DMS53 treated with DMSO at 0.1 percent for 48 hours (cell line): ENCODE results near the gene OTULIN.

Source experiments
- DNase-seq: peaks from one replicate; lab custom pipeline; 2025; ENCODE audit not compliant: unreplicated experiment; lab: John Stamatoyannopoulos, UW

OTULIN gene

DNA sequence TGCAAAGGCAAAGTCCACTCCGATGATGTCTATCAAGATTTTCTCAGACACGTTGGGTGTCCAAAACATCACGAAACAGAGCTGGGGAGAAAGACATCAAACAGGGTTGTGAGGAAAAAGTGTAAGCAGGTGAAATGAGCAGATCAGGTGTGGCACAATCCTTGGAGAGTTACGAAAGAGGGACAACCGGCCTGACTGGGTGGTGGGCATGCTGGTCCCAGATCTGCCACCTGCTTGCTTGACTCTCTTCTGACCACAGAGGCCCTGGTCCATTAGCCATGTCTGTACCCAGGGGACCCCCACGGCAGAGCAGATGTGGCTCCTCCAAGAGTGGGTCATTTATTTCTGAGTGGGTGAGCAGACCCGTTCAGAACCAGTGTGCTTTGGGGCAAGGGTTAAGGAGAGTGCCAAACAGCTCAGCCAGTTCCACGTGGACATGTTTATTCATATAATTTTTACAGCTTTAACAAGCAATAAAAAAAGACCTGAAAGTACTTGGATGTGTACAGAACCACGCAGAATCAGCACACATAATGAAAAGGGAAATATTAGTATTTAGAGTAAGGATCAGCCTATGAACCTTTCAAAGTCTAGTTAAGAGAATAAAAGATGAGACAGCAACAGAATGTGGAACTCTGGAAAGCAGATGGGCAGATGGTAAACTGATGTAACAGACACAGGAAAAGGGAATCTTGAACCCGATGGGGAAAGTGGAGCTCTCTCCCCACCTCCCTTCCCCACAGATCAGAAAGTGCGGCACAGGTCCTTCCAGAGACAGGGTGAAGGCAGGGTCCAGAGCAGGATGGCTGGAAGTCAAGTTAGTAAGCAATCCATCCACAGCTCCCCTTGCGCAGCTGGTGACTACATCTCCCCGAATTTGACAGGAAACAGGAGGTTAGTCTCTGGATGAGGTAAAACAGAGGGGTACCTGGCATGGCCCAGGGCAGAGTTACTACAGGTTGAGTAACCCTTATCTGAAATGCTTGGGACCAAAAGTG lies 52.5 kb downstream of the OTULIN start:
- no peak for DNase-seq

- no peak for DNase-seq
Observed at GRCh38 chr5:14718778-14719177, 54.3 kb downstream of the OTULIN start.

DNA sequence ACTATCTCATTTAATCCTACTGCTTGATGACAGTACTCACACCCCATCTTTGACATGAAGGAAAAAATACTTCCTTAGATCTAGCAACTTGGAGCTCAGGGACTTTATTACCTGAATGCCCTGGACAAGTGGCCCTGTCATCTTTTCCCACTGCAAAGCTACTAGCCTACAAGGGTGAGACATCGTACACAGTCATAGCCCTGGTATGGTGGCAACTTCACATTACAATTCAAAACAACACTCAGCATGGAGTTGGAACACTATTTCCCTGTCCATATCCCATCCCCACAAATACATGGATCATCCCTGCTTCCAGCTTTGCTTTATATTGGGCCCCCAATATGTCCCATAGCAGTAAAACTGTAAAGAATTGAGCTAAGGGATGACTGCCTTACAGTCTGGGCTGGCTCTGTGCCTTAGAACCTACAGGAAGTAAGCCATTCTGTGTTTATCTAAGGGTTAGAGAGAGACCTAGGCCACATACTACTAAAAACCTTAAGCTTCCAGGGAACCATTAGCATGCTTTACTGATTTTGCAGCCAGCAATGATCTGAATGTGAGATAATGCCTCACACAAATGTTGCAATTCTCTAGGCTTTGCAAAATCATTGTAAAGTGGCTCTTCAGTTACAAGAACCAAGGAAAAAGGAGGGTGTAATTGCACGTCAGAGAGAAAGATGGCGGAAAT lies 55.9 kb downstream of the OTULIN start:
- DNase-seq, result no peak

- DNase-seq, result no peak
Observed at GRCh38 chr5:14721990-14722656, 57.6 kb downstream of the OTULIN start.

DNA sequence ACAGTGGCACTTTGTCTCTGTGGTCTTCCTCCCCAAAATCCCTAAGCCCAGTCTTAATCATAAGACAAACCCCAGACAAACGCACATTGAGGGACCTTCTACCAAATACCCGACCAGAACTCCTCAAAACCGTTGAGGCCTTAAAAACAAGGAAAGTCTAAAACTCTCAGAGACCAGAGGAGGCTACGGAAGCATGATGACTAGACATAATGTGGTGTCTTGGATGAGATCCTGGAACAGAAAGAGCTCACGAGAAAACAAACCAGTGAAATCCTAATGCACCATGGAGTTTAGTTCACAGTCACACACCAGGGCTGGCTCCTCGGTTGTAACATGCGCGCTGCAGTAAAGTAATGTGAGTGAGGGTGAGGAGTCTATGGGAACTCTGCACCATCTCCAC lies 58.4 kb downstream of the OTULIN start:
- DNase-seq, result no peak

DNA sequence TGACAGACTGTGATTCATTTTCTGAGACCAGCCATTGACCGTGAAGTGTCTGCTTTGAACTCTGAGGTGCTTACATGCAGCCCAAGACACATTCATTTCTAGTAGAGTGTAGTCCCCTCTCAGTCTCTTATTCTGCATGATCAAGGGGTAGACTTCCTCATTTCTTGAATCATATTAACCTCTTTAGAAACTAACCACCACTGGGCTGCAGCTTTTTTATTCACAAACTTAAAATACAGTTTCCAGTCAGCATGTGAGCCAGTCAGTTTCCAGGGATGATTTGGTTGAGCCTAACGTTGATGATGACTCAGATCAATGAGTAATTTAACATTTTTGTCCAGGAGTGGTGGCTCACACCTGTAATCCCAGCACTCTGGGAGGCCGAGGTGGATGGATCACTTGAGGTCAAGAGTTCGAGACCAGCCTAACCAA lies 59.2 kb downstream of the OTULIN start:
- no peak for DNase-seq

DNA sequence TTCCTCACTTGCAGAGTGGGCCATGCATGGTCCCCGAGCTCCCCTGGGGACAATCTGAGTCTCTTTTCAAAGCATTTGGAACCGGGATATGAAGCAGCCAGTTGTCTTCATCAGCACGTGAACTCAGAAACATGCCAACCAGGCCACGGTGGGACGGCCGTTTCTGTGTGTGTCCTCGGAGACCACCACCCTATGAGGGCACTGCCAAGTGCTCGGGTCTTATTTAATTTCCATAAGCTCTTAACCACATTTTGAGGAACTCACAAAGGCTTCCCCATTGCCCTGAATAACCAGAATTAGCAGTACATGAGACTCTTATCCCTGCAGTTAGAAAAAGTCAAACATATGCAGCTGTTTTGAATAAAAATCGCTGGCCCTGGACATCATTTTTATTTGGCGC lies 60.1 kb downstream of the OTULIN start:
- no peak for DNase-seq

DNA sequence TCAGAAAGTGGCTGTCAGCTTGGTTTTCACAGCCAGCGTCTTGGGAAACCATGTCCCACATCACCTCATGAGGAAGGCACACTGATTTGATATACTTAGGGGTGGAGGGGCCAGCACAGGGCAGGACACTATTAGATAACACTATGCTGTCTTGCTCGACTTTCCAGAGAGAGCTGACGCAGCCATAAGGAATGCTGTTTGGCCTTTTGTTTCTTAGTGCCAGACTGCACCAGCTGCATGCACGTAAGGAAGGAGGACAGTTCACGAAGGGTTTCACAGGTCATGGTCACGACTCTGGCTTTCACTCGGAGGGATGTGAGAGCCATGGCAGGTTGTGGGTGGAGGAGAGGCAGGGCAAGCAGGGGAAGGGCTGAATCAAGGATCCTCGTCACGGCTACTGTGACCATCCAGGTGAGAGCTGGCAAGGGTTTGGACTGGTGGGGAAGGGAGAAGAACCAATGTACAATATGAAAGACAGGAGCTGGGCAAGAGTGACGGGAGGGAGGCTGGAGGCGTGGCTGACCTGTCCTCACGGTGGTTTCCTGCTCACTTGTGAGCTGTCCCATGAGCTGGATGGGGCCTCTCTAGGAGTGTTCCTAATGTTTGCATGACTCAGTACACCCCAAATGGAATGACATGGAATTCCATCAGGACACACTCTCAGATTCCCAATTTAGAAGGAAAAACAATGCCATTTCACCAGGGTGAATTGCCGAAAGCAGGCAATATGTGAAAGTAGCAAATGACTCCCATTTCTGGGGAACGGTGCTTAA lies 61.7 kb downstream of the OTULIN start:
- no peak for DNase-seq

DNA sequence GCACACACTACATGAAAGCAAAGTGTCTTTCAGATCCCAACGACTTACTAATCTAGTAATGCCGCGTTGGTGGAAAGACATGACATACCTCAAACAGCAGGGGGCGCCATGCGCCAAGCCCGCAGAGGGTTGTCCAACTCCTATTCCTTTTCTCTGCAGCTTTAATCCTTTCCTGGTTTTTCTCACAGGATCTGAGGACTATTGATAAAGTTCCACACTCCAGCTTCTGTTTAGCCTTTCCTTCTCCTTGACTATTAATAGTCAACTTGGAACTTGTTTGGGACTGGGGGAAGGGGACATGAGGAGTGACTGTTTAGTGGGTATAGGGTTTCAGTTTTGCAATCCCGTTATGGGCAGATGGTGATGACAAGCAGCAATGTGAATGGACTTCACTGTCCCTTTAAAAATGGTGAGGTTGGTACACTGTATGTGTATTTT lies 62.9 kb downstream of the OTULIN start:
- DNase-seq, result peak; percentile 84

GRCh38 chr5:14727928-14728458 lies 63.5 kb downstream of the OTULIN start:
- no peak for DNase-seq

DNA sequence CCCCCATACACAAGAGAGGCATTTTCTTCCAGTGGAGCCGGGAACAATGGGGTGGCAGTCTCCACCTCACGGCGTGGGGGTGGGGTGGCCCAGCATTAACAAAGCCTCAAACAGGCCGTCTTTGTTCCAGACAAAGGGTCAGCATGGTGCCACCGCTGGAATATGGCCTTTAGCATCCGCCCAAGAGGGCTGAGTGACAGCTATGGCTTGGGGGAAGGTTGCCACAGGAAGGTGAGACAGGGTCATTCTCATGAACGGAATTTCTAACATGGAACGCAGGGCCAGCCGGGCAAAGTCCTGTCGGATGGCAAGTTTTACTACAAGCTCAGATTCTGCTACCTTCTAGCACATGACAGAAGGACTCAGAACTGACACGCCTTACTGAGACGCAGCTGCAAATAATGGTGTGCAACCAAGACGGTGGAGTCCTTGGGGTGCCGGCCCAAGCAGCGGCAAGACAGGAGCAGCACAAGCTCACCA lies 64.0 kb downstream of the OTULIN start:
- DNase-seq, result no peak

- no peak for DNase-seq
Observed at GRCh38 chr5:14729448-14730385, 65.2 kb downstream of the OTULIN start.

DNA sequence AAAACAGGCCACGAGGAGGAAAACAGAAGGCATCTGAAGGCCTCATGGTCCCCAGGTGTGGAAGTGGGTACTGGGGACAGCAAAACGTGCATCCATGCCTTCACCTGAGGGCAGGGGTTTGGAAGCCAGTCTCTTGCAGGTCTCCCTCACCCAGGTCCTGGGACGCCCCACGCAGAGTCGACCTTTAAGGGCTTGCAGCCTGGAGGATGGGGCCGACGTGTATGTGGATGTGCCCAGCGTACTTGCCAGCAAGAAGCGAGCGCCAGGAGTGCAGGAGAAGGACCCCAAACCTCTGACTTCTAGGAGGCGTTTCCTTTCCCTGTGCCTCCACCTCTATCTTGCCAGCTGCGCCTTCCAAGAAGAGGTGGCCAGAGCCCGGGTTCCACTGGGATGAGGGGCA lies 65.9 kb downstream of the OTULIN start:
- no peak for DNase-seq

GRCh38 chr5:14730881-14731280 lies 66.4 kb downstream of the OTULIN start:
- DNase-seq, result no peak

GRCh38 chr5:14732991-14733390 lies 68.5 kb downstream of the OTULIN start:
- no peak for DNase-seq

- no peak for DNase-seq
Observed at GRCh38 chr5:14733661-14734060, 69.1 kb downstream of the OTULIN start.

DNA sequence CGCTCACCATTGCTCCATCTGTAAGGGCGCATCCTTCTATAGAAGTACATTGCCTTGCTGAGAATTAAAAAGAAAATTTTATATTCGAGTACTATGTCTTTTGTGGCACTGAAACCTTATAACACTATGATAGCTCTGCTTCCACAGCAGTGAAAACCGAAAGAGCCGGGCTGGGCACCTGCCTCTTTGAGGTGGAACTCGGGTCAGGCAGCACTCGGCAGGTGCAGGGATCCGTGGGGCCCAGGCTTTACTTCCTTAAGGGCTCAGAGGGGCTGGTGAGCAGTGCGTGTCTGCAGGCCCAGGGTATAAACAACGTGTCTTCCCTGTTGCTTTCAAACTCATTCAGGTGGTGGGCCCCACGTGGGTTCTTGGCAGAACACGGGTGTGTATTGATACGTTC lies 69.9 kb downstream of the OTULIN start:
- no peak for DNase-seq

DNA sequence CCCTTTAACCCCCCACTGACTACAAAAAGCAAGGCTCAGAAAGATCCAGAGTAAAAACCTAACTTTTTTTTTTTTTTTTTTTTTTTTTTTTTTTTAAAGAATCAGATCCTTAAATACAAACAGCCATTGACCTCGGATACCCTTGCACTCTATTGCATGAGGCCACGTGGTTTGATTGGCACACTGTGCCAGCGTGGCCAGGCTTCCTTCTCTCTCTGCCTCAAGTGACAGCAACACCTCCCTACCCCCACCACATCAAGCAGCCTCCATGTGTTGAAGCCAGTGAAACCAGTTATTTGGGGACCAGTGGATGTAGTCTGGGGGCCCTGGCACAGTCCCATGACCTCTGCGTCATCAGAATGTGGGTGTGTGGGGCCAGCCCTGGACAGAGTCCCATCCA lies 71.4 kb downstream of the OTULIN start:
- no peak for DNase-seq

DNA sequence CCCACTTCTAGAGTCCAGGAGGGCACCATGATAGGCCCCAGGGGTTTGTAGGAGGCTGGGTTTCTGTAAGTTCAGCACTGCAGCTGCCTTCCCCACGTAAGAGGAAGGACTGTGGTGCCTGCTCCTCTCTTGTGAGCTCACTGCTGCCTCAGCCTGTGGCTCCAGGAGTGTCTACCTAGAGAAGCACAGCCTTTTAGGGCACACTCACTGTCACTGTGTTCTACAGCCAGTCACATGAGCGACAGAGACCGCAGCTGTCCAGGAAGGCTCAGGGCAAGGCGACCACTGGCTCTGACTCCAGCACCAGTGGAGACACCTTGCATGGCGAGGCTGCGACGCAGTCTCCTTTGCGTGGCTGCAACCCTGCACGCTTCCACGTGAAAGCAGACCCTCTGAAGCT lies 72.8 kb downstream of the OTULIN start:
- no peak for DNase-seq
